Activated gamma-delta T cell (primary cell): Measurements from ENCODE around the gene DCAF7.

Source experiments
- DNase-seq: peaks from one replicate; lab custom pipeline; 2025; lab: John Stamatoyannopoulos, UW

Gene DCAF7

DNA sequence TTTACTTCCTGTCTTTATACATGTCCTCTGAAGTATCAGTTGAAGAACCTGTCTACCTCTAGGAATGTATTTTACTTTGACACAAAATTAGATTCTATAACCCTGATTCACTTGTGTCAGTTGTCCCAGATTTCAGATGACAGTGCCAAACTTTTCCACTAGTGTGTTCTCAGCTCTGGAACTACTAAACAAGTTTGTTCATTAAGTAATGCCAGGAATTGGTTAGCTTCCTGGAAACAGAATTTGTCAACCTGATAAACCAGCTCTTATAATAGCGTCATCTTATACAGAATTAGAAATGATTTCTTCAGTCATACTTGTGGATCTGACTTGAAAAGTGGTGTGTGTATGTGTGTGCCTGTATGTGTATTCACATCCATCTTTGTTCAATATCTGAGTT, 79.3 kb downstream of the DCAF7 start:
- DNase-seq, result no peak

DNA sequence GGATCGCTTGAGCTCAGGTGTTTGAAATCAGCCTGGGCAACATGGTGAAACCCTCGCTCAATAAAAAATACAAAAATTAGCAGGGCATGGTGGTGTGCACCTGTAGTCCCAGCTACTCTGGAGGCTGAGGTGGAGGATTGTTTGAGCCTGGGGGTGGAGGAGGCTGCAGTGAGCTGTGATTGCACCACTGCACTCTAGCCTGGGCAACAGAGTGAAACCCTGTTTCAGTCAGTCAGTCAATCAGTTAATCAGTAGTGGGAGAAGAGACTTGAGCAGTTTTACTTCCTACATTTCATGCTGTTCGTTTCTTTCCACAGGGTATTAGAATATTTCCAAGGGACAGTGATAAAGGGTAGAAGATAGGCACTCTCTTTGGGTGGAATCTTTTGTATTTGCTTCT, 80.8 kb downstream of the DCAF7 start:
- DNase-seq, result no peak

DNA sequence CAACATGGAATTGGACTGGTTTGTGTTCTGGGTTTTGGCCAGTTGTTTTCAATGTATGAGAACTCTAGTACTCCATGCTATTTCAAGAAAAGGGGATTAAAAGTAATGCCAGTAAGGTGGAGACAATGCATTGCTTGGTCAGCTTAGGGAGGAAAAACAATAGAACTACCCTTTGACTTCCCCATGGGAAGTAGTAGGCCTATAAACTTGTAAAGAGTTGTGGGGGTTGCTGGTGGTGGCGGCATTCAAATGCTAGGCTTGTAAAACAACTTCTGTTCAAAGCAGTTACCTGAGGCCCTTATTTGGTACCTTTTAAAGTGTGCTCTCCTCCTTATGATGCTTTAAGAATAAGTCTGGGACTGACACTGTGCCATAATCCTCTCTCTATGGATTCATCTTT, 81.3 kb downstream of the DCAF7 start:
- DNase-seq, result no peak

DNA sequence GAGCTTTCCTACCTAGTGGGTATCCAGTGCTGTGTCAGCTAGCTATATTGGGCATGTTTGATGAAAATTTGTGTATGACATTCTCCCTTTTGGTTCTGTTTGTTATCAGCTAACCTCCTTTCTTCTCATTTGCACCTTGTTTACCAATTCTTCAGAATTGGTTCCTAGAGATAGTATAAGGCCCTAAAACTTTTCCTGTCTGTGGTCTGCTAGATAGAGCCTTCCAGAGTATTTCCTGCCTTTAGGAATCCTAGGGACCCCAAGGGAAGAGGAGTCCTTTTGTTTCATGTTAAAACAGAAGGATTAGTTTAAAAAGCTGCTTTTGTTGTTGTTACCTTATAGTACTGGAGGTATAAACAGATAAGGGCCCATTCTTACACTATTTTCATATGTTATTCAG, 83.5 kb downstream of the DCAF7 start:
- DNase-seq, result no peak

DNA sequence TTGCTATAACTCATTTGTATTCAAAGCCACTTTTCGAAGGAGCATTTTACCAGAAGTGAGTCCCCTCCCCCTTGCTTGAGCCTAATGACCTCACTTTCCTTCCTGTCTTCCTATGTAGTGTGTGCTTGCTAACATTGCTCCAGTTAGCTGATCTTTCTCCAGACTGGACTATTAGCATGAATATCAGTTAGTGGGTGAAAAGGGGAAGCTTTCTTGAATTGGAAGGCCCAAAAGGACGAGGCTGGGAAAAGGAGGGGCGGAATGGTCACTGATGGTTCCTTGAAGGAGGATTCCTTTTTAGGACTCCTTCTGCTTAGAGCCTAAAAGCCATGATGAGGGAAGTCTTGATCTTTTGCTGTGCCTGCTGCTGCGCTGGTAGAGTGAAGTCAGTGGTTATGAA, 83.9 kb downstream of the DCAF7 start:
- DNase-seq, result no peak

DNA sequence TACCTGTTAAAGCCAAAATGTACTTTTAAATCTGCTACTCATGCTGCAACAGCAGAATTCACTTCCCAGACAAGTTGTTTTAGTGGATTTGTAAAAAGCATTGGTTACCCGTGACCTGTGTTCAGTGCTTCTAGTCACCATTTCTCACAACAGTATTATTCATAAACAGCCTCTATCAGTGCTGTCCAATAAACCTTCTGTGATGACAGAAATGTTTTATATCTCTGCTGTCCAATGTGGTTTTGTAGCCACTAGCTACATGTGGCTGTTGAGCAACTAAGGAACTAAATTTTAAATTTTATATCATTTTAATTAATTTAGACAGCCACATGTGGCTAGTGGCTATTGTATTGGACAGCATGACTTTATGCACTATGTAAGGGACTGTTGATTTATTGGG, 84.5 kb downstream of the DCAF7 start:
- DNase-seq, result no peak

DNA sequence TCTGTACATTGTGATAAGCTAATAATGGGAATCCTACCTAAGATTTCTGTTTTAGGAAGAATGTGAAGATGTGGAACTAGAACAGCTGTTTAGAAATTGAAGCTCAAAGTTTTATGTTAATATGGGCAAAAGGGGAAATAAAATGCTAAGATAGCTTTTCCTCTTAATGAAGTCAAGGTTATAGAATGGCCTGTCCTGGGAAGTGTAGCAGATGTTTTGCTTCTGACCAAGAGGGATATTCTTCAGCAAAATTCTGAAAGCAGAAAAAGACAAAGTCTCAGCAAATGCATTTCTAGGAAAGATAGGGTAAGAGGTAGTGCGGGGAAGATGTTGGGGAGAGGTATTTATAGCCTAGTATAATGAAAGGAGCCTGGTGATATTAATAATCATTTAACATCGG, 85.0 kb downstream of the DCAF7 start:
- DNase-seq, result no peak

DNA sequence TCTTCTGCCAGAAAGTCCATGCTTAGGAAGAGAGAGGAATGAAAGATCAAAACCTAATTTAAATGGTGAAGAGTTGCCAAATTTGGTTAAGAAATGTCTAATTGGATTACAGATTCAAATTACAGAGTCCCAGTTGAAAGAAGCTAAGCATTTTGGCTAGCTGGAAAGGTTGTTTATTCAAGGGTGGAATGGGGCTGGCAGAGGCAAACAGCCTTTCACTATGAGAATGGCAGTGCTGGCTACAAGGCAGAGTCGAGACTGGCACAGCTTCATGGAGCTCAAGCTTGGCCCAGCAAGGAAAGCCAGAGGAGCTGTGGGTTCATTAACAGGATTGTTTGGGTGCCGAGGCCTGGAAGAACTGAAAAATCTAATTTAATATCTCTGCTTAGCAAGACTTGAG, 85.5 kb downstream of the DCAF7 start:
- no peak for DNase-seq

DNA sequence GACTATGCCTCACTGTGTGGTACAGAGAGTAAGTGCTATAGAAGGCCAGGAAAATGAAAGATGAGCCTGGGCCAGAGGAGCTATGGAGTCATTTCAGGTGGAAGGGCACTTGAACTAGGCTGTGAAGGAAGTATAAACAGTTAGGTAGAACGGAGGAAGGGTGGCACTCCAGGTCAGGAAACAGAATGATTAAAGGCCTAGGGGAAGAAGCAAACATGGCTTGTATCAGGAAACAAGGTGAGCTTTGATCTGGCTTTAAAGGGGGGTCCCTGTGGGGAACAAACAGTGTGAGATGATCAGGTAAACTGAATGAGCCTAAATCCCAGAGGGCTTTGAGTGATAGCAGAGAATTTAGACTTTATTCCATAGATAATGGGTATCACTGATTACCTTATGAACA, 88.8 kb downstream of the DCAF7 start:
- no peak for DNase-seq

DNA sequence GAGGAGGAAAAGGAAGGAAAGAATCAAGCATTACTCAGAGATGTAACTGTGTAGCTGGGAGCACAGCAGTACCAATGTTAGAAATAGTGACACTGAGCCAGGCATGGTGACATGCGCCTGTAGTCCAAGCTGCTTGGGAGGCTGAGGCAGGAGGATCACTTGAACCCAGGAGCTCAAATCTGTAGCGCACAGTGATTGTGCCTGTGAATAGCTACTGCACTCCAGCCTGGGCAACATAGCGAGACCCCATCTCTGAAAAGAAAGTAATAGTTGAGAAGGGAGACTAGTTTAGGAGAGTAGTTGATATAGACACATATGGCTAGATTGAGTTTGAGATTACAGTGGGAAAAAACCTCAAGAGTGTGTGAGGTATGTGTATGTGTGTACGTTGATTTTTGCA, 89.8 kb downstream of the DCAF7 start:
- DNase-seq, result no peak

DNA sequence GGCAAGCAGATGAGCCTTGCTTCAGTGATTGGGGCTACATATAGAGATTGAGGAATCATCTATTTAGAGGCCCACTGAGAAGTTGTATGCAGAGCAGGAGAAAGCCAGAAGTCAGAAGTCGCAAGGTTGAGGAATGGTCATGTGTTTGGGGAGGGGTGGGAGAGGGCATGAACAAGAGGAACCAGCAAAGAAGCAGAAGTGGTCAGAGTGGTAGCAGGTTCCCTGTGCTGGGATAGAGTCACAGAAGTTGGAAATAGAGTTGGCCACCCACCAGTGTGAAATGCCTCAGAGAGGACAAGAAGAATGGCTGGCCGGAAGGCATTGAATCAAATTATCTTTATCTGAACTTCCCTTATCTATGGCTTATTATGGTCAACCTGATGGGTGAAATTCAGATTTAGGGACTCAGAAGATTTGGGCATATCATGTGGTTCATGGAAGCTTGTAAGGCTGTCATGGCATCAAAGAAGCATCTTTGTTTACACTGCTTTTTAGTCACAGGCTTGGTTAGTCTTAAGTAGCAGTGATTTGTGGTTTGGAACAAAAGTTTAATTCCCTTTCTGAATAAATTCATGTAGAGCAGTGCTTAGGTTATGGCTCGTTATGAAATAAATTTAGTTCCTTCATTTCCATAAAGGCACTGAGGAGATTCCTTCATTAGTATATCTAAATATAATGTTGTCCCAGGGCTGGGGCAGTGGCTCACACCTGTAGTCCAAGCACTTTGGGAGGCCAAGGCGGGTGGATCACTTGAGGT, 91.6 kb downstream of the DCAF7 start:
- DNase-seq, result no peak
